22Rv1 (cell line): Measurements from ENCODE around the gene SDK2.

Experiments
- H3K27ac ChIP-seq: fragments of 450-650 bp; 2 replicates; pipeline ENCODE4 v1.5.1; 2017
- ZFX ChIP-seq: fragments of 450-650 bp; IDR thresholded peaks from 2 replicates; pipeline ENCODE4 v1.6.1; 2017; ENCODE audit warnings: antibody characterized with exemption, borderline replicate concordance
- TF ChIP-seq, protein P1 (sequence below): fragments of 450-650 bp; IDR thresholded peaks from 2 replicates; pipeline ENCODE4 v1.5.1; 2017; ENCODE audit warnings: mild to moderate bottlenecking

SDK2 gene

DNA sequence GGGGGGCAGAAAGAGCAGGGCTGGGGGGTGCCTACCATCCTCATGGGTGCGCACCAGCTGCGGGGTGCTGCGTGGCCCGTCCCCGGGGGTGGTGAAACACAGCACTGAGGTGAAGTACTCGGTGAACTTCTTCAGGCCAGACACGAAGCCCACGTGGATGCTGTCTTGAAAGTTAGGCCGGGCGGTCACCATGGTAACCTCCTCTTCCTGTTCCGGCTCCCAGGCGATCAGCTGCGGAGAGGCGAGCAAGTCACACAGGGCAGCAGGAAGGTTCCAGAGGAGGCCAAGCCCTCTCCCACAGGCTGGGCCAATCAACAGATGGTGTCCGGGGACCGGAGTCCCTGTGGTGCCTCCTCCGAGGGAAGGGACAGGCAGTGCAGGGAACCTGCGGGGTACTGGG lies 242.3 kb downstream of the SDK2 start:
- TF ChIP-seq ZFX = no peak
- TF ChIP-seq, protein P1, sequence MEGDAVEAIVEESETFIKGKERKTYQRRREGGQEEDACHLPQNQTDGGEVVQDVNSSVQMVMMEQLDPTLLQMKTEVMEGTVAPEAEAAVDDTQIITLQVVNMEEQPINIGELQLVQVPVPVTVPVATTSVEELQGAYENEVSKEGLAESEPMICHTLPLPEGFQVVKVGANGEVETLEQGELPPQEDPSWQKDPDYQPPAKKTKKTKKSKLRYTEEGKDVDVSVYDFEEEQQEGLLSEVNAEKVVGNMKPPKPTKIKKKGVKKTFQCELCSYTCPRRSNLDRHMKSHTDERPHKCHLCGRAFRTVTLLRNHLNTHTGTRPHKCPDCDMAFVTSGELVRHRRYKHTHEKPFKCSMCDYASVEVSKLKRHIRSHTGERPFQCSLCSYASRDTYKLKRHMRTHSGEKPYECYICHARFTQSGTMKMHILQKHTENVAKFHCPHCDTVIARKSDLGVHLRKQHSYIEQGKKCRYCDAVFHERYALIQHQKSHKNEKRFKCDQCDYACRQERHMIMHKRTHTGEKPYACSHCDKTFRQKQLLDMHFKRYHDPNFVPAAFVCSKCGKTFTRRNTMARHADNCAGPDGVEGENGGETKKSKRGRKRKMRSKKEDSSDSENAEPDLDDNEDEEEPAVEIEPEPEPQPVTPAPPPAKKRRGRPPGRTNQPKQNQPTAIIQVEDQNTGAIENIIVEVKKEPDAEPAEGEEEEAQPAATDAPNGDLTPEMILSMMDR = no peak
- H3K27ac ChIP-seq = no peak overlapping the region

DNA sequence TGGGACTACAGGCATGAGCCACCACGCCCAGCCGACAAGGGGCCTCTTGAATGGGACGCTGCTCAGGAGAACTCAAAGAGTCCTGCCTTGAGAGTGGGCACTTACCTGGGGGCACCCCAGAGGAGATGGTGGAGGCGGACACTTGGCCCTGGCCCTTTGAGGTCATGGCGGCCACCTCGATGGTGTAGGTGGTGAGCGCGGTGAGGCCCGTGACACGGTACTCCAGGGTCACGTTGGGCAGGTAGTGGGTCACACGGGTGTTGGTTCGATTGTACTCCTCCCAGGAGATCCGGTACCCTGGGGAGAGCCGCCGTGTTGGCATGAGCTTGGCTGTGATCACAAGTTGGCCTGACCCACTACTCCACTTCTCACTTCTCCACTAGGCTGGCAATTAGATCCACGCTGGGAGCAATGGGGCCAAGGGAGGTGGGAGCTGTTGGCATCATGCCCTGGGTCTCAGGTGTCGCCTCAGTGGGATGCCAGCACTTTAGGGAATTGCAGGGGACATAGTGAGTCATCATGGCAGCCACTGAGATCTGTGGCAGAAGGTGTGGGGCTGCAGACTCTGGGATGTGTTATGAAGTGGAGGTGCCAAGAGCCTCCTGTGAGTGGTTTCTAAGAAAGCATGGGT lies 243.2 kb downstream of the SDK2 start:
- TF ChIP-seq, protein P1 = no peak
- TF ChIP-seq ZFX = no peak
- H3K27ac ChIP-seq = no peak overlapping the region

DNA sequence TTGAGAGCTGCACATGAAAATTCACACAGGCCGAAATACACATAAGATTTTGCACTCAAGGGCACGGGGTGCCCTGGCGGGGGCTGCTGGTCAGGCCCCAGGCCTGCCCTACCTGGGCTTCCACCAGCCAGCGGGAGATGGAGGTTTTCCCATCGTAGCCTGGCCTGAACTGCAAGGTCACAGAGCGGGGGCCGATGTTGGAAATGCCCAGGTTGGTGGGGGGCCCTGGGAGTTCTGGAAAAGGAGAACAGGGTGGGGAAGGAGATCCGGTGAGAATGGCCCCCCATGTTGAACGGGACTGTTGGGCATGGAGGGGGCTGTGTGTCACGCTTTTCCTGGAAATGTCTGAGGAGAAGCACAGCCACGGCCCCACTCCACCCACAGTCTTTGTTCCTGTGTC lies 245.2 kb downstream of the SDK2 start:
- no peak for TF ChIP-seq ZFX
- TF ChIP-seq, protein P1 = no peak
- H3K27ac ChIP-seq = no peak overlapping the region

DNA sequence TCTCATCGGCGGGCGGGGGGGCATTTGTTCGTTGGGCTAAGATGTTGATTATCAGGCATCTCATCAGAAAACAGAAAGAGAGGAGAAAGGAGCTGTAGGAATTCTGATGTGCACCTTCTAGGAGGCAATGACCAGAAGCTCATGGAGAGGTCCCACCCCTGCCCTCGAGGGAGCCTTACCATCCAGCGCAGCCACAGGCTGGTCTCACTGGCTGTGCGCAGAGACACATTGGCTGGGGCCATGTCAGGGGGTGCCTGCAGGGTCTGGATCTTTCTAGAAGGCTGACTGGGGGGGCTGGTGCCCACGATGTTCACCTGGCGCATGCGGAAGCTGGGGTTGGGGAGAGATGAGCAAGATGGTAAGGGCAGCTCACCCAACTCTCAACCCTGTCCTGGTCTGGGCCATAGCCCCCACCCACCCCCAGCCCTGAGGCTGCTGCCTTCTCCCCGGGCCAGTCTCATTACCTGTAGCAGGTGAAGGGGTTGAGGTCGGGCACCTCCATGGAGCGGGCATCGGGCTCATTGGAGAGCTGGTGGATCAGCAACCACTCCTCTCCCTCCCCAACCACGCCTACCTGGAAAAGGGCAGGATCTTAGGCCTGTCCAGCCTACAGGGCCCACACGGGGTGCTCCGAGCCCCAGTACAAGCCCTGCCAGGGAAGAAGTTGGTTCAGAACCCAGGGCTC lies 246.2 kb downstream of the SDK2 start:
- no peak overlapping the region for H3K27ac ChIP-seq
- TF ChIP-seq, protein P1 = no peak
- no peak for TF ChIP-seq ZFX

DNA sequence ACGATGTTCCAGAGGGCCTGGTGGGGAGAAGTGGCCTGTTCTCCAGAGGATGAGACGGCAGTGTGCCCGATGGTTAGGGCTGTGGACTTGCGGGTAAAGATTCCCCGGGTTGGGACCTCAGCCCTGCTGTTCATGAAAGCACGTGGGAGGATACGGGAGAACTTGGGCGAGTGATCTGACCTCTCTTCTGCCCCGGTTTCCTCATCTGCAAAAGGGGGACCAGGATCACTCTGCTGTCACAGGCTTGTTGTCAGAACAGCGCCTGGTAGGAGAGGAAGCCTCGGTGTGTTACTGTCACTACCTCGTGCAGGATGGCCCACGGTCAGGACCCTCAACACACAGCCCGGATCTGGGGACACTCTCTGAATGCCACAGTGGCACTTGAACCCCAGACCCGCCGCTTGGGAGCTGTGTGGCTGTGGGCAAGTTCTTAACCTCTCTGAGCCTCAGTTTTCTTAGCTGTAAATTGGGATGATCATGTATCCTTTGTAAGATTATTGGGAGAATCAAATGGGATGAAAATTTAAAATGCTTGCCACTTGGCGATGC lies 246.9 kb downstream of the SDK2 start:
- TF ChIP-seq, protein P1 = no peak

DNA sequence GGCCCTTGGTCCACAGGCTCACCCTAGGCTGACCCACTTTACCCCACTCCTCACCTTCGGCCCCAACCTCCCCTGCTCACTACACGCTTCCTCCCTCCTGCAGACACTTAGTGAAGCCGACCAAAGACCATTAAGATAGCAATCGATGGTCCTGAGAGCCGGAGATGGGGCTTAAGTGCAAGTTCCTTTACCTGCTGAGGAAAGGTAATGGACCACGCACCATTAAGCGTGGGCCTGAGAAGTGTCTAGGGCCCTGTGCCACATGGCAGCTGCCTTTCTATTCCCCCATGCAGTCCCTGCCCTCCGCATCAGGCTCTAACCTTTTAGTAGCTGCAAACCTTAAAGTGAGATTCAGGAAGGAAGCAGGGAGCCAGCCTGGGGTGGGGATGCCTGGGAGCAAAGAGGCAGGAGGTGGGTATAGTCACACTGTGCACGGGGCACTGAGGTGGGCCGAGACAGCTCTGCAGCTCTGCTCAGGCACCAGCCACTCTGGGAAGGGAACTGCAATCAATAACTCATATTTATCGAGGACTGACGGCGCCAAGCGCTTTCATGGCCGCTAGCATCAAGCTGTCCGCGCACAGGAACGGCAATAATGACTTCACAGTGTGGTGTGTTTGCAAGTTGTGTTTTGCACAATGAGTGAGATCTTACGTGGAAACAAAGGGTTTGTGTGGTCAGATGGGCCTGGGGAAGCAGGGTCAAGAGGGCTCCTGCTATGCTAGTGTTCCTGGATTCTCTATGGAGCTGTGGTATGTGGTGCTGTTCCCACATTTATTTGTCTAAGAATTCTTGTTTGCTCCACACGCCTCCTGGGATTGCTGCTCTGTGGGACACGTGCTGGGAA lies 247.6 kb downstream of the SDK2 start:
- no peak overlapping the region for H3K27ac ChIP-seq
- no peak for TF ChIP-seq ZFX
- TF ChIP-seq, protein P1 = no peak

More for the DNA sequence above, 246.9 kb downstream of the SDK2 start:
- H3K27ac ChIP-seq = no peak overlapping the region
